ENCODE measurements around the gene TXNIP.
A peak's percentile ranks its signal among the peaks of the same experiment; 100 is the strongest.

Gene TXNIP

GRCh38 chr1:146021622-146022402 lies 25.4 kb upstream of the TXNIP start, which contains the start of gene HJV:
Gene HJV, minus strand, starts transcription at chr1:146021735. Its CDS starts 1,504 bp downstream, at chr1:146020231.
- Histone ChIP-seq H3K27me3 (ENCODE audit: control insufficient read depth, insufficient read depth, low read length) (peaks cover 45% of the 10 kb centered on the region), H3K9ac (ENCODE audit: low read depth, low read length) (no peak within 1 kb of the TSS), H3K9me3 (ENCODE audit: control insufficient read depth, insufficient read depth, low read length) (no peaks in the 10 kb centered on the region), H3K36me3 (ENCODE audit: control insufficient read depth, insufficient read depth, low read length) (no peaks in the 10 kb centered on the region), H3K4me3 (ENCODE audit: low read depth, low read length) (no peak within 1 kb of the TSS), H3K4me1 (ENCODE audit: control insufficient read depth, insufficient read depth, low read length) (no peaks in the 10 kb centered on the region)

DNA sequence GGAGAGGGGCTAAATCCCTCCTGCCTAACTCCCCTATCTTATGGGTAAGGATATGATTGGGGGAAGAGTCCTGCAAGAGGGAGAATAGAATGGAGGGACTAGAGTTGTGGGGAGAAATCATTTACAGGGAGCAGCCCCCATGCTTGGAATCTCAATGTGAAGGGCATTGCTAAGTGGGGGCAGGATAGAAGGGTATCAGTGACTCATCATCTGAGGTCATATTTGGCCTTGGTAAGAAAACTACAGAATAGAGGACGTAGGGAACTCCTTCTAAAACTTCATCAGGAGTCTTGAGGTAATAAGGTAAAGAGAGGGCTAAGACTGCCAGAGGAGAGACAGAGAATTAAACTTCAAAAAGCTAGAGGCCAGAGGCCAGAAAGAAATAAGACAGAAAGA lies 24.7 kb upstream of the TXNIP start:
- no peaks in the 10 kb centered on the region for H3K9me3 ChIP-seq (ENCODE audit: control insufficient read depth, insufficient read depth, low read length)
- peaks cover 47% of the 10 kb centered on the region for H3K27me3 ChIP-seq (ENCODE audit: control insufficient read depth, insufficient read depth, low read length)
- no peak overlapping the region for H3K9ac ChIP-seq (ENCODE audit: low read depth, low read length)
- H3K4me3 ChIP-seq (ENCODE audit: low read depth, low read length), result no peak overlapping the region
- H3K36me3 ChIP-seq (ENCODE audit: control insufficient read depth, insufficient read depth, low read length), result no peaks in the 10 kb centered on the region
- H3K4me1 ChIP-seq (ENCODE audit: control insufficient read depth, insufficient read depth, low read length), result no peaks in the 10 kb centered on the region

DNA sequence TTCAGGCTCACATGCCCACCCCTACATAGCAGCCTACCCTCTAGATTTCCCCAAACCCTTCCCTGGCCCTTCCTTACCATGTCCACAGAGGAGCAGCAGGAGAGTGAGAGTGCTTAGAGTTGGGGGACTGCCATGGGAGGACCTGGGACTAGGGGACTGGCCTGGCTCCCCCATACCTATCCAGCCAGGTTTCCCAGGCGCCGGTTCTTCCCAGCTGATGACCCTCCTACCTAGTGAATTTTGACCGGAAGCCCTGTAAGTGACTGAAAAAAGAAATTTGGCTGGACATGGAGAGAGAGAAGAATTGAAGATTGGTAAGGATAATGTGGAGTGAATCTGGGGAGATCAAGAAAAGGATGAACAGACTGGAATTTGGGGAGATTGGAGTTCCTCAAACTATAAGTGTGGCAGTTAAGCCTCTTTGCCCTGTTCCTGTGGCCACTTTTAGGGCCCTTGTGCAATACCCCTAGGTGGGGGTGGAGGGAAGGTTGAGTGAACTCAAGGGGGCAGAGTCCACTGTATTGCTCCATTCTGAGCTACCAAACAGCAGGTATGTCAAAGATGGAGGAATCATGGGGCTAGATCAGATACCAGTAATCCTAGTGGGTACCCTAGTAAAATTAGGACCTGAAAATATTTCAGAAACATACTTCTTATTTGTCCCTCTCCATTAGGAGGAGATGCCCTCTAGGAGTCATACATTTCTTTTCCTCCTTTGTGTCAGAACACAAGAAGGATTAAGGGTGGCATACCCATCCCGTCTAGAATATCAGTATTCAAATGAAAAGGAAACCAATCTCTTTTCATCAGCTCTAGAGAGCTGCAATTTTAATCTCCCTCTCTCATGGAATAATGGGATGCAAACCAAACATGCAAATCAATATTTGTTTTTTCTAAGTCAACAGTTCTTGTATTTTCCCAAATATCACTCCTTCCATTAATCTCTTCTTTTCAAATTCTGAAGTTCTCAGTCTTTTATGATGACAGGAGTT lies 24.0 kb upstream of the TXNIP start:
- Histone ChIP-seq H3K27me3 (ENCODE audit: control insufficient read depth, insufficient read depth, low read length) (peaks cover 47% of the 10 kb centered on the region), H3K36me3 (ENCODE audit: control insufficient read depth, insufficient read depth, low read length) (no peaks in the 10 kb centered on the region), H3K4me1 (ENCODE audit: control insufficient read depth, insufficient read depth, low read length) (no peaks in the 10 kb centered on the region), H3K9me3 (ENCODE audit: control insufficient read depth, insufficient read depth, low read length) (no peaks in the 10 kb centered on the region), H3K9ac (ENCODE audit: low read depth, low read length) (no peak overlapping the region), H3K4me3 (ENCODE audit: low read depth, low read length) (peak overlapping the region; percentile 77)

DNA sequence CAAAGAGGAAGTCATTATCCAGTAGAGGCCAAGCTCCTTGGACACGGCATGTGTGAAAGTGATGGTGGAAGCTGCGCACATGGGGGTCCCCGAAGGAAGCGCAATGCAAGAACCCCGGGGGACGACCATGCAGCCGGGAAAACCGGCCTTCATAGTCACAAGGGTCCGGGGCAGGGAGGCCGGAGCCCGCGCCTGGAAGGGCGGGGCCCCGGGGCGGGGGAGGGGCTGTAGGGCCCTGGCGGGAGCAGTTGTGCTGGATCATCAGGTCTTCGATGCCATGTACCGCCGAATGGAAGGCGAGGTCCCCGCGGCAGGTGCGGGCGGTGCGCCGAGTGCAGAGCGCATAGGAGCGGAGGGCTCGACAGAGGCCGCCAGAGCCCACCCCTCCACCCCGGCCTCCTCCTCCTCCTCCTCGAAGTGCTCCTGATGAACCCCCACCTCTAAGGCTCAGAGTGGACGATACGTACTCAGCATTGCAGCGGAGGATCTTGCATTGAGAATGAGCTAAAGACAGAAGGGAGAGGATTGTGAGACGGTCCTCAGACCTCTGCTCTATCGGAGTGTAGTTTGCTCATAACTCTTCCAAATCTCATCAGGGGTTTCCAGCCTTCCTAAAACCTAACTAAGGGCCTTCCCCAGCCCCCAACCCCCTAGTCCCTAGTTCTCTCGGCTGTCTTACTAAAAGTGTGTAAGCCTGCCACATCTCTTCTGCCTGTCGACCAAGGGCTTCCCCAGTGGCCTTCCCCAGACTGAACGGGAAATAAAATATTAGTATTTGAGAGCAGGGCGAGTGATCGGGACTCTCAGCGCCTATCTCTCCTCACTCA lies 23.1 kb upstream of the TXNIP start:
- Histone ChIP-seq H3K4me3 (ENCODE audit: low read depth, low read length) (peak overlapping the region; percentile 77), H3K9ac (ENCODE audit: low read depth, low read length) (no peak overlapping the region), H3K36me3 (ENCODE audit: control insufficient read depth, insufficient read depth, low read length) (no peaks in the 10 kb centered on the region), H3K9me3 (ENCODE audit: control insufficient read depth, insufficient read depth, low read length) (no peaks in the 10 kb centered on the region), H3K27me3 (ENCODE audit: control insufficient read depth, insufficient read depth, low read length) (peaks cover 47% of the 10 kb centered on the region), H3K4me1 (ENCODE audit: control insufficient read depth, insufficient read depth, low read length) (no peaks in the 10 kb centered on the region)

DNA sequence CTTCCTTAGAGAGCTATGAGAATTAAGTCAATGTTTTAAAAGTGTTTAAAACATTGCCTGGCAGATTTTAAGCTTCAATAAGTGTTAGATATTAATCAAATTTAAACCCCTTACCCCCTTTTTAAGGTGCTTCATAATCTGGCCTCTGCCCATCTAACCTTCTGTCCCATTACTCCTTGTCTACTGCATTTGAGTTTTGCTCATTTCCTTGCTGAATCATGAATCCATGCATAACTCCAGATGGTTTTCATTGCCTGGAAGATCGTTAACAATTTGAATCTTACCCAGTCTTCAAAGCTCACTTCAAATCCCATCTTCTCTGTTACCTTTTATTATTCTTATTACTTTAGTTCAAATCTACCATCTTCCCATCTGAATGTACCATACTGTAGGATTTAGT lies 20.5 kb upstream of the TXNIP start:
- no peak overlapping the region for H3K4me3 ChIP-seq (ENCODE audit: low read depth, low read length)
- no peak overlapping the region for H3K9ac ChIP-seq (ENCODE audit: low read depth, low read length)
- no peaks in the 10 kb centered on the region for H3K4me1 ChIP-seq (ENCODE audit: control insufficient read depth, insufficient read depth, low read length)
- no peaks in the 10 kb centered on the region for H3K36me3 ChIP-seq (ENCODE audit: control insufficient read depth, insufficient read depth, low read length)
- no peaks in the 10 kb centered on the region for H3K9me3 ChIP-seq (ENCODE audit: control insufficient read depth, insufficient read depth, low read length)
- peaks cover 47% of the 10 kb centered on the region for H3K27me3 ChIP-seq (ENCODE audit: control insufficient read depth, insufficient read depth, low read length)

- no peaks in the 10 kb centered on the region for H3K9me3 ChIP-seq (ENCODE audit: control insufficient read depth, insufficient read depth, low read length)
- no peaks in the 10 kb centered on the region for H3K36me3 ChIP-seq (ENCODE audit: control insufficient read depth, insufficient read depth, low read length)
- no peaks in the 10 kb centered on the region for H3K4me1 ChIP-seq (ENCODE audit: control insufficient read depth, insufficient read depth, low read length)
- H3K4me3 ChIP-seq (ENCODE audit: low read depth, low read length), result no peak overlapping the region
- peaks cover 19% of the 10 kb centered on the region for H3K27me3 ChIP-seq (ENCODE audit: control insufficient read depth, insufficient read depth, low read length)
- no peak overlapping the region for H3K9ac ChIP-seq (ENCODE audit: low read depth, low read length)
These were observed 17.2 kb upstream of the TXNIP start for GRCh38 chr1:146013559-146013922.

GRCh38 chr1:146012703-146013558 lies 16.6 kb upstream of the TXNIP start:
- H3K9ac ChIP-seq (ENCODE audit: low read depth, low read length), result no peak overlapping the region
- no peaks in the 10 kb centered on the region for H3K9me3 ChIP-seq (ENCODE audit: control insufficient read depth, insufficient read depth, low read length)

DNA sequence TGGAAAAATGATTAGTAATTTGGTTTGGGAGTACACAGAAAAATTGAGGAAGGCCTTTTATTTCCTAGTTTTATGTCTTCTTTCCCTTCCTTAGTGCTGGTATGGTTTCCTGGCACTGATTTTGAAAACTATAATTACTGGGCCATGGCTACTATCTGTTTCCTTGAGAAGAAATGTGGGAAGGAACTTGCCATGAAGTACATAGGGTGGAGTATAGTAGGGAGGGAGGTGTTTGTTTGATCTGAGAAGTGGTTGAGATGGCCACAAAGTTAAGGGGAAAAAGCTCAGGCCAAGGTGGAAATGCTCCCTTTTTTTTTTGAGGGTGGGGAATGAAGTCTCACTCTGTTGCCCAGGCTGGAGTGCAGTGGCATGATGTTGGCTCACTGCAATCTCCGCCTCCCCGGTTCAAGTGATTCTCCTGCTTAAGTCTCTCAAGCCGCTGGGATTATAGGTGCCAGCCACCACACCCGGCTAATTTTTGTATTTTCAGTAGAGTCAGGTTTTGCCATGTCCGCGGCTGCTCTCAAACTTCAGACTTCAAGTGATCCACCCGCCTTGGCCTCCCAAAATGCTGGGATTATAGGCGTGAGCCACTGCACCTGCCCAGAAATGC lies 13.9 kb upstream of the TXNIP start:
- no peaks in the 10 kb centered on the region for H3K4me1 ChIP-seq (ENCODE audit: control insufficient read depth, insufficient read depth, low read length)
- no peak overlapping the region for H3K9ac ChIP-seq (ENCODE audit: low read depth, low read length)
- no peak overlapping the region for H3K4me3 ChIP-seq (ENCODE audit: low read depth, low read length)
- H3K9me3 ChIP-seq (ENCODE audit: control insufficient read depth, insufficient read depth, low read length), result no peaks in the 10 kb centered on the region
- no peaks in the 10 kb centered on the region for H3K36me3 ChIP-seq (ENCODE audit: control insufficient read depth, insufficient read depth, low read length)
- no peaks in the 10 kb centered on the region for H3K27me3 ChIP-seq (ENCODE audit: control insufficient read depth, insufficient read depth, low read length)

More at GRCh38 chr1:146012703-146013558, 16.6 kb upstream of the TXNIP start:
- H3K27me3 ChIP-seq (ENCODE audit: control insufficient read depth, insufficient read depth, low read length), result peaks cover 13% of the 10 kb centered on the region
- no peaks in the 10 kb centered on the region for H3K4me1 ChIP-seq (ENCODE audit: control insufficient read depth, insufficient read depth, low read length)
- H3K4me3 ChIP-seq (ENCODE audit: low read depth, low read length), result no peak overlapping the region
- no peaks in the 10 kb centered on the region for H3K36me3 ChIP-seq (ENCODE audit: control insufficient read depth, insufficient read depth, low read length)

- Histone ChIP-seq H3K36me3 (ENCODE audit: control insufficient read depth, insufficient read depth, low read length) (no peaks in the 10 kb centered on the region), H3K9me3 (ENCODE audit: control insufficient read depth, insufficient read depth, low read length) (no peaks in the 10 kb centered on the region)
These were observed 11.2 kb upstream of the TXNIP start for GRCh38 chr1:146007489-146008133.

GRCh38 chr1:146001709-146002108 lies 5.3 kb upstream of the TXNIP start:
- Histone ChIP-seq H3K4me3 (ENCODE audit: low read depth, low read length) (no peak overlapping the region), H3K27me3 (ENCODE audit: control insufficient read depth, insufficient read depth, low read length) (peaks cover 2% of the 10 kb centered on the region), H3K9me3 (ENCODE audit: control insufficient read depth, insufficient read depth, low read length) (no peaks in the 10 kb centered on the region), H3K9ac (ENCODE audit: low read depth, low read length) (no peak overlapping the region), H3K36me3 (ENCODE audit: control insufficient read depth, insufficient read depth, low read length) (no peaks in the 10 kb centered on the region), H3K4me1 (ENCODE audit: control insufficient read depth, insufficient read depth, low read length) (peaks cover 12% of the 10 kb centered on the region)

More at GRCh38 chr1:146007489-146008133, 11.2 kb upstream of the TXNIP start:
- H3K4me3 ChIP-seq (ENCODE audit: low read depth, low read length), result no peak overlapping the region
- H3K4me1 ChIP-seq (ENCODE audit: control insufficient read depth, insufficient read depth, low read length), result no peaks in the 10 kb centered on the region
- no peak overlapping the region for H3K9ac ChIP-seq (ENCODE audit: low read depth, low read length)
- no peaks in the 10 kb centered on the region for H3K27me3 ChIP-seq (ENCODE audit: control insufficient read depth, insufficient read depth, low read length)

Data from iPS-15b (cell line).